Measurements from ENCODE around the gene MAP2K5. TPM values are rescaled to one million over a fixed set of nuclear protein-coding genes. Genes with fewer than 3 reads are reported as not detected.

The MAP2K5 gene
- polyA plus RNA-seq, 2 of the 4 experiments (the other 2 are of a cell fraction) = 7.8 to 11.0 TPM

- Histone ChIP-seq H3K9me3 (no peaks in the 10 kb centered on the region), H3K4me1 (no peaks in the 10 kb centered on the region), H3K4me2 (no peak overlapping the region), H3K4me3 (no peak overlapping the region), H3K27ac (no peak overlapping the region)
- no peak for TF ChIP-seq HOXB5 (CRISPR knock-in tag; IDR thresholded peaks at IDR 0.05)
- TF ChIP-seq MAZ (IDR thresholded peaks at IDR 0.05; ENCODE audit: borderline replicate concordance, low read depth, low read length) = no peak
- TF ChIP-seq CHD2 (IDR thresholded peaks at IDR 0.05; ENCODE audit: low read length, partially characterized antibody) = no peak
- no peak for TF ChIP-seq NR3C1 (IDR thresholded peaks at IDR 0.05)
- no peak for TF ChIP-seq EP300 (IDR thresholded peaks at IDR 0.05)
- no peak for TF ChIP-seq BCL3 (IDR thresholded peaks at IDR 0.05)
- no peak for TF ChIP-seq CTCF (IDR thresholded peaks at IDR 0.05)
- no peak for TF ChIP-seq FOXS1 (CRISPR knock-in tag; IDR thresholded peaks at IDR 0.05)
- no peak for TF ChIP-seq PBX3 (IDR thresholded peaks at IDR 0.05)
- TF ChIP-seq POLR2A (IDR thresholded peaks at IDR 0.05; ENCODE audit: low read length) = no peak
- TF ChIP-seq RFX5 (IDR thresholded peaks at IDR 0.05) = no peak
- TF ChIP-seq FOSL2 (IDR thresholded peaks at IDR 0.05) = no peak
- no peak for TF ChIP-seq FOSL2 (CRISPR knock-in tag; IDR thresholded peaks at IDR 0.05)
- no peak for TF ChIP-seq EHF (CRISPR knock-in tag; IDR thresholded peaks at IDR 0.05)
- TF ChIP-seq CBX8 (IDR thresholded peaks at IDR 0.05) = no peak
- ChIA-PET CTCF (no interaction called here), POLR2A (no interaction called here)
- no peak for DNase-seq (ENCODE audit: low read depth in 1 of 2, low spot score in 1 of 2)
- peak; percentile 18 for FAIRE-seq
- no peak for ATAC-seq
These were observed 52.3 kb downstream of the MAP2K5 start for GRCh38 chr15:67594770-67595169.

GRCh38 chr15:67595572-67595971 lies 53.1 kb downstream of the MAP2K5 start:
- no peak for DNase-seq (ENCODE audit: low read depth in 1 of 2, low spot score in 1 of 2)
- no peaks in the 10 kb centered on the region for H3K4me1 ChIP-seq
- TF ChIP-seq ZC3H11A (IDR thresholded peaks at IDR 0.05) = no peak
- no peak for TF ChIP-seq USF2 (IDR thresholded peaks at IDR 0.05)
- TF ChIP-seq FOXS1 (CRISPR knock-in tag; IDR thresholded peaks at IDR 0.05) = no peak
- TF ChIP-seq SREBF2 (IDR thresholded peaks at IDR 0.05) = no peak
- no peak for TF ChIP-seq TP53 (CRISPR knock-in tag; IDR thresholded peaks at IDR 0.05)
- TF ChIP-seq PHF8 (IDR thresholded peaks at IDR 0.05; ENCODE audit: borderline replicate concordance, low read depth) = no peak
- no peak for TF ChIP-seq NR3C1 (IDR thresholded peaks at IDR 0.05)
- peak; percentile 39 for FAIRE-seq
- CTCF ChIA-PET = no interaction called here
- no peak overlapping the region for H3K4me2 ChIP-seq
- no peaks in the 10 kb centered on the region for H3K9me3 ChIP-seq
- no peak overlapping the region for H3K27ac ChIP-seq
- ATAC-seq = no peak
- no peak overlapping the region for H3K4me3 ChIP-seq
- POLR2A ChIA-PET = no interaction called here

GRCh38 chr15:67601073-67601472 lies 58.6 kb downstream of the MAP2K5 start:
- WGBS (ENCODE audit: missing lambda C conversion rate) = 93% methylated on average over 2 of the region's 2 CpGs

More at GRCh38 chr15:67601073-67601472, 58.6 kb downstream of the MAP2K5 start:
- no peak for ATAC-seq
- CTCF ChIA-PET = no interaction called here
- Histone ChIP-seq H3K4me1 (no peaks in the 10 kb centered on the region), H3K27ac (no peak overlapping the region), H3K4me3 (no peak overlapping the region), H3K4me2 (no peak overlapping the region), H3K9me3 (no peaks in the 10 kb centered on the region)
- no peak for DNase-seq (ENCODE audit: low read depth in 1 of 2, low spot score in 1 of 2)
- TF ChIP-seq POLR2A (IDR thresholded peaks at IDR 0.05; ENCODE audit: low read length) (no peak), RARB (CRISPR knock-in tag; IDR thresholded peaks at IDR 0.05) (no peak), E2F6 (IDR thresholded peaks at IDR 0.05; ENCODE audit: borderline replicate concordance, low read depth) (no peak), RFX5 (IDR thresholded peaks at IDR 0.05) (no peak), ATOH8 (CRISPR knock-in tag; IDR thresholded peaks at IDR 0.05; ENCODE audit: low read depth) (no peak), BHLHE40 (IDR thresholded peaks at IDR 0.05; ENCODE audit: low read depth, low read length) (no peak), FOXS1 (CRISPR knock-in tag; IDR thresholded peaks at IDR 0.05) (no peak), RNF2 (IDR thresholded peaks at IDR 0.05; ENCODE audit: borderline replicate concordance, low read depth) (no peak), HOXB13 (CRISPR knock-in tag; IDR thresholded peaks at IDR 0.05; ENCODE audit: low read depth) (no peak), NR3C1 (IDR thresholded peaks at IDR 0.05) (no peak), BCL3 (IDR thresholded peaks at IDR 0.05) (no peak), CEBPB (IDR thresholded peaks at IDR 0.05) (no peak), CBX2 (IDR thresholded peaks at IDR 0.05; ENCODE audit: borderline replicate concordance, low read depth) (no peak), ZSCAN20 (CRISPR knock-in tag; IDR thresholded peaks at IDR 0.05) (no peak), EP300 (IDR thresholded peaks at IDR 0.05) (no peak)
- POLR2A ChIA-PET = no interaction called here
- FAIRE-seq = peak; percentile 13
